Adrenal gland (tissue), 12 donors: ENCODE data around the gene STK24. TPM values are rescaled to one million over a fixed set of nuclear protein-coding genes. Genes with fewer than 3 reads are reported as not detected.

Experiments
- DNase-seq, 7 donors: peaks; one replicate each; pipeline ENCODE4 v3.0.0-alpha.2; 2019 to 2020
- H3K27ac ChIP-seq, 5 donors: fragments of 200-600 bp; sonication (generic) in 4 of 5; 1 replicate in 3 of 5; 2 replicates in 2 of 5; pipeline versions ENCODE4 v1.5.1 to v1.8.0; 2016 to 2020; ENCODE audit warnings: mild to moderate bottlenecking in 1 of 5
- H3K27me3 ChIP-seq: fragments of 200-600 bp; 2 replicates; pipeline ENCODE4 v1.8.0; 2021
- H3K36me3 ChIP-seq, 2 donors: fragments of 200-600 bp; replicated peaks in 1 of 2; 1 replicate in 1 of 2; 2 replicates in 1 of 2; pipeline versions ENCODE4 v1.5.1 to v1.8.0; 2018 to 2022
- H3K4me1 ChIP-seq, 2 donors: fragments of 200-600 bp; replicated peaks in 1 of 2; 1 replicate in 1 of 2; 2 replicates in 1 of 2; pipeline versions ENCODE4 v1.5.1 to v1.8.0; 2018 to 2021
- H3K4me3 ChIP-seq, 4 donors: fragments of 200-600 bp; sonication (generic) in 3 of 4; one replicate each; pipeline ENCODE4 v1.5.1; 2016 to 2018
- H3K9me3 ChIP-seq, 3 donors: fragments of 200-600 bp; sonication (generic) in 1 of 3; replicated peaks in 1 of 3; 1 replicate in 2 of 3; 2 replicates in 1 of 3; pipeline versions ENCODE4 v1.5.1 to v1.8.0; 2016 to 2021
- CTCF ChIP-seq, 6 experiments: fragments of 450-650 bp in 4 of 6; fragments of 200-600 bp in 2 of 6; sonication (generic) in 1 of 6; IDR thresholded peaks; 1 replicate in 5 of 6; 2 replicates in 1 of 6; pipeline versions ENCODE4 v1.5.1 to v1.8.0; 2016 to 2021; ENCODE audit warnings: antibody characterized with exemption in 6 of 6, mild to moderate bottlenecking in 2 of 6, moderate library complexity in 1 of 6
- POLR2A ChIP-seq, 2 donors: fragments of 450-650 bp; IDR thresholded peaks; one replicate each; pipeline ENCODE4 v1.6.1; 2017; ENCODE audit warnings: antibody characterized with exemption in 2 of 2, mild to moderate bottlenecking in 2 of 2, moderate library complexity in 1 of 2
- WGBS, 4 donors: extraction: QIAGEN DNeasy Blood & Tissue Kit in 2 of 4; methylation state at CpG; one replicate each; pipeline versions ENCODE4 v1.1.5 to v1.1.7; 2013 to 2017; 5-methylcytosine and 5-hydroxymethylcytosine counted together
- intact Hi-C, 2 donors: fragments of 100-400 bp; cut with DNase I; formaldehyde crosslinking; loops; one replicate each; pipeline versions ENCODE4 v1.14.1 to v1.15.0; 2022 to 2023
- polyA plus RNA-seq, 3 donors: library from polyadenylated mRNA; stranded (reverse); fragments of 200-250 nt in 2 of 3; fragments of 350-450 nt in 1 of 3; fragmentation: Illumina TruSeq in 1 of 3; extraction: RNeasy Lipid Tissue Mini Kit (QIAGEN cat#74804) in 1 of 3; gene quantifications; one replicate each; pipeline ENCODE4 v1.2.3, GENCODE V29; 2013 to 2014
- total RNA-seq, 9 donors: library from RNA; depleted of rRNA in 4 of 9; stranded (reverse); fragments of >200 nt in 4 of 9; fragments of 120-200 nt in 1 of 9; fragmentation: NEBNext Ultra II Directional in 1 of 9; extraction: Animal tissue kit (Norgen Biotek cat#: 25700) in 1 of 9; gene quantifications; one replicate each; pipeline versions ENCODE4 v1.1.0 to v1.2.4, GENCODE V29; 2013 to 2023
- donor health status: healthy with polysubstance abuse.
- donor health status: Bipolar disorder and iron deficiency.
- donor health status: DM: yes; HTN: yes; CAD: no.
- donor health status: DM: no; HTN: no; CAD: no.
- donor health status: DM: no; HTN: no; CAD: no.
- donor health status: DM: yes; HTN: yes; CAD: no.

Gene STK24
- total and polyA plus RNA-seq, 12 donors, result 17.7 to 72.2 (median 56.0) TPM

- Histone ChIP-seq H3K4me3 (no peak overlapping the region), H3K4me1 (no peaks in the 10 kb centered on the region), H3K27ac (no peak overlapping the region), H3K36me3 (no peaks in the 10 kb centered on the region), H3K27me3 (no peaks in the 10 kb centered on the region), H3K9me3 (no peaks in the 10 kb centered on the region)
- WGBS, 4 donors, result 78 to 91% (median 86%) methylated on average over 13 of the region's 13 CpGs
- TF ChIP-seq CTCF (IDR thresholded peaks at IDR 0.05) (no peak), POLR2A (IDR thresholded peaks at IDR 0.05) (no peak)
- DNase-seq, result no peak
- intact Hi-C loops, result no loop called here
Measured at GRCh38 chr13:98427331-98427995, 149.4 kb downstream of the STK24 start.

- H3K27ac ChIP-seq, result no peak overlapping the region
- TF ChIP-seq CTCF (IDR thresholded peaks at IDR 0.05) (no peak), POLR2A (IDR thresholded peaks at IDR 0.05) (no peak)
- no peaks in the 10 kb centered on the region for H3K9me3 ChIP-seq
- H3K36me3 ChIP-seq, result no peaks in the 10 kb centered on the region
- H3K27me3 ChIP-seq, result no peaks in the 10 kb centered on the region
- WGBS, 4 donors, result 81 to 87% (median 84%) methylated on average over 7 of the region's 7 CpGs
- DNase-seq, result no peak
- H3K4me1 ChIP-seq, result no peaks in the 10 kb centered on the region
- intact Hi-C loops, result no loop called here
- H3K4me3 ChIP-seq, result no peak overlapping the region
Measured at GRCh38 chr13:98423417-98423816, 153.5 kb downstream of the STK24 start.

GRCh38 chr13:98422046-98422445 is 154.9 kb downstream of the STK24 start:
- 91 to 95% (median 92%) methylated on average over 9 of the region's 9 CpGs for WGBS, 4 donors
- intact Hi-C loops, result no loop called here
- no peaks in the 10 kb centered on the region for H3K4me1 ChIP-seq
- H3K27me3 ChIP-seq, result no peaks in the 10 kb centered on the region
- H3K9me3 ChIP-seq, result no peaks in the 10 kb centered on the region
- H3K36me3 ChIP-seq, result no peaks in the 10 kb centered on the region
- TF ChIP-seq POLR2A (IDR thresholded peaks at IDR 0.05), result no peak
- H3K27ac ChIP-seq, result no peak overlapping the region
- DNase-seq, result no peak
- no peak overlapping the region for H3K4me3 ChIP-seq

- TF ChIP-seq POLR2A (IDR thresholded peaks at IDR 0.05) (no peak), CTCF (IDR thresholded peaks at IDR 0.05) (no peak)
- H3K36me3 ChIP-seq, result no peaks in the 10 kb centered on the region
- intact Hi-C loops, result no loop called here
- H3K27ac ChIP-seq, result no peak overlapping the region
- 83 to 91% (median 89%) methylated on average over 4 to 6 of the region's 6 CpGs for WGBS, 4 donors
- H3K9me3 ChIP-seq, result no peaks in the 10 kb centered on the region
- no peak overlapping the region for H3K4me3 ChIP-seq
- no peak for DNase-seq
- no peaks in the 10 kb centered on the region for H3K27me3 ChIP-seq
- H3K4me1 ChIP-seq, result no peaks in the 10 kb centered on the region
Measured at GRCh38 chr13:98420554-98421175, 156.2 kb downstream of the STK24 start.
